Endothelial cell of umbilical vein (primary cell): ENCODE data around the gene DHRS7B.

ENCODE experiments used
- EZH2 ChIP-seq: IDR thresholded peaks from 2 replicates; pipeline ENCODE4 v1.6.1; 2012; ENCODE audit warnings: borderline replicate concordance, low read depth, mild to moderate bottlenecking, moderate library complexity, low read length, inconsistent platforms; ENCODE audit not compliant: severe bottlenecking
- MYC ChIP-seq: IDR thresholded peaks from one replicate; pipeline ENCODE4 v1.6.1; 2011; ENCODE audit warnings: mild to moderate bottlenecking, low read depth, low read length
- POLR2A ChIP-seq: IDR thresholded peaks from 2 replicates; pipeline ENCODE4 v1.6.1; 2012; ENCODE audit warnings: low read depth, mild to moderate bottlenecking, control low read depth, low read length
- POLR2AphosphoS5 ChIP-seq: IDR thresholded peaks from 2 replicates; pipeline ENCODE4 v1.6.1; 2012; ENCODE audit warnings: low read depth, mild to moderate bottlenecking, control low read depth, low read length, moderate library complexity; ENCODE audit not compliant: insufficient read depth
- TF ChIP-seq, protein P1 (sequence below), 2 donors: IDR thresholded peaks; 1 replicate in 1 of 2; 2 replicates in 1 of 2; pipeline ENCODE4 v1.5.1; 2011; ENCODE audit warnings: low read length in 2 of 2, mild to moderate bottlenecking in 2 of 2, moderate library complexity in 2 of 2, control low read depth in 1 of 2, inconsistent platforms in 1 of 2, low read depth in 1 of 2; ENCODE audit not compliant: insufficient read depth in 1 of 2; ENCODE audit errors: extremely low read depth in 1 of 2
- TF ChIP-seq, protein P2 (sequence below): IDR thresholded peaks from 2 replicates; pipeline ENCODE4 v1.6.1; 2011; ENCODE audit not compliant: insufficient read depth, insufficient read length

DNA sequence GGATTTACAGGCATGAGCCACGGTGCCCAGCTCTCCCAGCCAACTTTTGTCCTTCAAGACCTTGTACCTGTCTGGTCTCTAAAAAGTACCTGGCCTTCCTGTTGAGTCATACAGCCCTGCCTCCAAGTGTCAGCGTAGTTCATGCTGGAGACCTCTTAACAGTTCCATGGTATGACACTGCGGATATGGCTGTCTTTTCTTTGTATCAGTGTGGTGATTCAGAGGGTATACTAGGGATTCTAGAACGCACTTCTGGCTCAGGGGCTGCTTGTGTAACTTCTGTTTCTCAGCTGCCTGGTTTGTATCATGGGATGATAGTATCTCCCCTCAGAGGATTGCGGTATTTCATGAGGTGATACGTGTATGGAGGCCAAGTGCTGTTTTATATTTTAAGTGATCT is 89.2 kb downstream of the DHRS7B start:
- TF ChIP-seq, protein P1, sequence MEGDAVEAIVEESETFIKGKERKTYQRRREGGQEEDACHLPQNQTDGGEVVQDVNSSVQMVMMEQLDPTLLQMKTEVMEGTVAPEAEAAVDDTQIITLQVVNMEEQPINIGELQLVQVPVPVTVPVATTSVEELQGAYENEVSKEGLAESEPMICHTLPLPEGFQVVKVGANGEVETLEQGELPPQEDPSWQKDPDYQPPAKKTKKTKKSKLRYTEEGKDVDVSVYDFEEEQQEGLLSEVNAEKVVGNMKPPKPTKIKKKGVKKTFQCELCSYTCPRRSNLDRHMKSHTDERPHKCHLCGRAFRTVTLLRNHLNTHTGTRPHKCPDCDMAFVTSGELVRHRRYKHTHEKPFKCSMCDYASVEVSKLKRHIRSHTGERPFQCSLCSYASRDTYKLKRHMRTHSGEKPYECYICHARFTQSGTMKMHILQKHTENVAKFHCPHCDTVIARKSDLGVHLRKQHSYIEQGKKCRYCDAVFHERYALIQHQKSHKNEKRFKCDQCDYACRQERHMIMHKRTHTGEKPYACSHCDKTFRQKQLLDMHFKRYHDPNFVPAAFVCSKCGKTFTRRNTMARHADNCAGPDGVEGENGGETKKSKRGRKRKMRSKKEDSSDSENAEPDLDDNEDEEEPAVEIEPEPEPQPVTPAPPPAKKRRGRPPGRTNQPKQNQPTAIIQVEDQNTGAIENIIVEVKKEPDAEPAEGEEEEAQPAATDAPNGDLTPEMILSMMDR (IDR thresholded peaks at IDR 0.05; ENCODE audit: extremely low read depth in 1 of 2, insufficient read depth in 1 of 2, low read depth in 1 of 2, low read length in 2 of 2): no peak
- TF ChIP-seq POLR2A: no peak
- no peak for TF ChIP-seq EZH2
- no peak for TF ChIP-seq MYC
- no peak for TF ChIP-seq POLR2AphosphoS5
- TF ChIP-seq, protein P2, sequence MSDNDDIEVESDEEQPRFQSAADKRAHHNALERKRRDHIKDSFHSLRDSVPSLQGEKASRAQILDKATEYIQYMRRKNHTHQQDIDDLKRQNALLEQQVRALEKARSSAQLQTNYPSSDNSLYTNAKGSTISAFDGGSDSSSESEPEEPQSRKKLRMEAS: no peak
